PC-9 (cell line): Measurements from ENCODE around the gene KCNK4.
A peak's percentile ranks its signal among the peaks of the same experiment; 100 is the strongest.

Source experiments
- CTCF ChIP-seq: fragments of 200-600 bp; sonication (generic); conservative IDR thresholded peaks from 2 replicates; pipeline ENCODE4 v1.6.1; 2017; ENCODE audit warnings: mixed run types, antibody characterized with exemption, mild to moderate bottlenecking, moderate library complexity
- EZH2 ChIP-seq: fragments of 200-600 bp; sonication (generic); IDR thresholded peaks from 2 replicates; pipeline ENCODE4 v1.8.0; 2017; ENCODE audit warnings: antibody characterized with exemption, low read depth

GRCh38 chr11:64343767-64344559 is 52.9 kb downstream of the KCNK4 start:
- peak; percentile 50; the same call in 1 of the 2 replicates for TF ChIP-seq CTCF
- TF ChIP-seq EZH2: no peak
